HPDE6-E6E7 (cell line): ENCODE data around the gene PKHD1.
A peak's percentile ranks its signal among the peaks of the same experiment; 100 is the strongest.

Experiments used
- DNase-seq: peaks from one replicate; pipeline ENCODE4 v3.0.0; 2011; ENCODE audit warnings: missing footprints; ENCODE audit errors: extremely low spot score

The PKHD1 gene

GRCh38 chr6:51626391-51626790 lies 461.0 kb downstream of the PKHD1 start:
- no peak for DNase-seq

GRCh38 chr6:51625566-51625965 lies 461.8 kb downstream of the PKHD1 start:
- DNase-seq: no peak

- DNase-seq: no peak
Measured at GRCh38 chr6:51620971-51621370, 466.4 kb downstream of the PKHD1 start.

GRCh38 chr6:51619042-51619799 lies 468.2 kb downstream of the PKHD1 start:
- DNase-seq: no peak

GRCh38 chr6:51618563-51618962 lies 468.9 kb downstream of the PKHD1 start:
- DNase-seq: no peak

- no peak for DNase-seq
Measured at GRCh38 chr6:51617751-51618150, 469.7 kb downstream of the PKHD1 start.

- DNase-seq: no peak
Measured at GRCh38 chr6:51616243-51616642, 471.2 kb downstream of the PKHD1 start.

GRCh38 chr6:51614725-51615124 lies 472.7 kb downstream of the PKHD1 start:
- DNase-seq: no peak

GRCh38 chr6:51613558-51613957 lies 473.9 kb downstream of the PKHD1 start:
- no peak for DNase-seq

GRCh38 chr6:51608932-51609331 lies 478.5 kb downstream of the PKHD1 start:
- no peak for DNase-seq

GRCh38 chr6:51608383-51608782 lies 479.0 kb downstream of the PKHD1 start:
- no peak for DNase-seq

- no peak for DNase-seq
Measured at GRCh38 chr6:51600514-51600913, 486.9 kb downstream of the PKHD1 start.

GRCh38 chr6:51598171-51598570 lies 489.2 kb downstream of the PKHD1 start:
- DNase-seq: no peak

- DNase-seq: no peak
Measured at GRCh38 chr6:51594981-51595380, 492.4 kb downstream of the PKHD1 start.

- DNase-seq: no peak
Measured at GRCh38 chr6:51585264-51585663, 502.1 kb downstream of the PKHD1 start.

- no peak for DNase-seq
Measured at GRCh38 chr6:51584163-51584562, 503.2 kb downstream of the PKHD1 start.

- DNase-seq: no peak
Measured at GRCh38 chr6:51578994-51579393, 508.4 kb downstream of the PKHD1 start.

- DNase-seq: no peak
Measured at GRCh38 chr6:51578362-51578761, 509.1 kb downstream of the PKHD1 start.

GRCh38 chr6:51574040-51574439 lies 513.4 kb downstream of the PKHD1 start:
- DNase-seq: no peak

- no peak for DNase-seq
Measured at GRCh38 chr6:51571168-51571567, 516.2 kb downstream of the PKHD1 start.

GRCh38 chr6:51570168-51570921 lies 517.1 kb downstream of the PKHD1 start:
- DNase-seq: peak; percentile 11

- DNase-seq: no peak
Measured at GRCh38 chr6:51569594-51569993, 517.8 kb downstream of the PKHD1 start.

- no peak for DNase-seq
Measured at GRCh38 chr6:51568771-51569170, 518.6 kb downstream of the PKHD1 start.
